H9 (cell line): Measurements from ENCODE around the gene RADIL. TPM values are rescaled to one million over a fixed set of nuclear protein-coding genes. Genes with fewer than 3 reads are reported as not detected.

Experiments
- DNase-seq: peaks from one replicate; pipeline ENCODE4 v3.0.0-alpha.2; 2017
- H2AFZ ChIP-seq: one replicate; pipeline ENCODE4 v1.6.1; 2013; ENCODE audit warnings: mild to moderate bottlenecking, low read length, control low read depth, moderate library complexity
- H2AK5ac ChIP-seq: 2 replicates; pipeline ENCODE4 v1.6.1; 2013; ENCODE audit warnings: low read length, control low read depth, mixed read lengths; ENCODE audit not compliant: insufficient read length
- H2BK120ac ChIP-seq: one replicate; pipeline ENCODE4 v1.6.1; 2013; ENCODE audit warnings: low read depth, mild to moderate bottlenecking, low read length, control low read depth, inconsistent platforms; ENCODE audit not compliant: poor library complexity, severe bottlenecking
- H2BK12ac ChIP-seq: 2 replicates; pipeline ENCODE4 v1.6.1; 2013; ENCODE audit warnings: low read length, control low read depth, mixed read lengths, low read depth; ENCODE audit not compliant: insufficient read length
- H2BK15ac ChIP-seq: 2 replicates; pipeline ENCODE4 v1.6.1; 2013; ENCODE audit warnings: low read depth, low read length, control low read depth
- H2BK20ac ChIP-seq: one replicate; pipeline ENCODE4 v1.6.1; 2013; ENCODE audit warnings: low read depth, mild to moderate bottlenecking, low read length, control low read depth, inconsistent platforms; ENCODE audit not compliant: poor library complexity, severe bottlenecking
- H2BK5ac ChIP-seq: 2 replicates; pipeline ENCODE4 v1.6.1; 2013; ENCODE audit warnings: low read length, control low read depth, mixed read lengths; ENCODE audit not compliant: insufficient read length
- H3K14ac ChIP-seq: 2 replicates; pipeline ENCODE4 v1.6.1; 2013; ENCODE audit warnings: low read length, control low read depth; ENCODE audit not compliant: insufficient read depth
- H3K18ac ChIP-seq: 2 replicates; pipeline ENCODE4 v1.6.1; 2013; ENCODE audit warnings: low read depth, mild to moderate bottlenecking, mixed read lengths, low read length, control low read depth; ENCODE audit not compliant: insufficient read length
- H3K23ac ChIP-seq: 2 replicates; pipeline ENCODE4 v1.6.1; 2013; ENCODE audit warnings: low read length, control low read depth, mixed read lengths, low read depth; ENCODE audit not compliant: insufficient read length
- H3K23me2 ChIP-seq: 2 replicates; pipeline ENCODE4 v1.6.1; 2013; ENCODE audit warnings: low read depth, mild to moderate bottlenecking, mixed read lengths, low read length, control low read depth; ENCODE audit not compliant: insufficient read length, poor library complexity, severe bottlenecking
- H3K27ac ChIP-seq: 2 replicates; pipeline ENCODE4 v1.5.1; 2013; ENCODE audit warnings: low read length, control low read depth, mixed read lengths, low read depth; ENCODE audit not compliant: insufficient read length
- H3K27me3 ChIP-seq: 2 replicates; pipeline ENCODE4 v1.6.1; 2013; ENCODE audit warnings: low read length, control low read depth, inconsistent platforms; ENCODE audit not compliant: insufficient read depth
- H3K4ac ChIP-seq: 2 replicates; pipeline ENCODE4 v1.6.1; 2013; ENCODE audit warnings: low read depth, mild to moderate bottlenecking, control low read depth, inconsistent platforms, low read length, moderate library complexity
- H3K4me1 ChIP-seq: 2 replicates; pipeline ENCODE4 v1.6.1; 2013; ENCODE audit warnings: low read length, control low read depth, inconsistent platforms; ENCODE audit not compliant: insufficient read depth
- H3K4me2 ChIP-seq: 2 replicates; pipeline ENCODE4 v1.6.1; 2013; ENCODE audit warnings: low read length, control low read depth, mixed read lengths; ENCODE audit not compliant: insufficient read length, insufficient read depth
- H3K56ac ChIP-seq: 2 replicates; pipeline ENCODE4 v1.6.1; 2013; ENCODE audit warnings: low read depth, mild to moderate bottlenecking, mixed read lengths, low read length, control low read depth; ENCODE audit not compliant: insufficient read length
- H3K79me1 ChIP-seq: 2 replicates; pipeline ENCODE4 v1.6.1; 2013; ENCODE audit warnings: low read depth, mild to moderate bottlenecking, moderate library complexity, low read length, control low read depth, inconsistent platforms; ENCODE audit not compliant: insufficient read depth, poor library complexity, severe bottlenecking
- H3K79me2 ChIP-seq: 2 replicates; pipeline ENCODE4 v1.6.1; 2013; ENCODE audit warnings: low read length, control low read depth, inconsistent platforms; ENCODE audit not compliant: insufficient read depth
- H3K9ac ChIP-seq: 2 replicates; pipeline ENCODE4 v1.6.1; 2013; ENCODE audit warnings: low read length, control low read depth, mixed read lengths; ENCODE audit not compliant: insufficient read length; ENCODE audit errors: extremely low read depth
- H3K9me3 ChIP-seq: one replicate; pipeline ENCODE4 v1.6.1; 2013; ENCODE audit warnings: low read depth, low read length, inconsistent platforms; ENCODE audit not compliant: control insufficient read depth
- H3T11ph ChIP-seq: one replicate; pipeline ENCODE4 v1.6.1; 2013; ENCODE audit warnings: mild to moderate bottlenecking, low read length, control low read depth, inconsistent platforms
- H4K20me1 ChIP-seq: one replicate; pipeline ENCODE4 v1.6.1; 2013; ENCODE audit not compliant: control insufficient read depth, insufficient read length, insufficient read depth
- H4K5ac ChIP-seq: 2 replicates; pipeline ENCODE4 v1.6.1; 2013; ENCODE audit warnings: low read depth, mild to moderate bottlenecking, mixed read lengths, low read length, control low read depth; ENCODE audit not compliant: insufficient read length
- H4K8ac ChIP-seq: replicated peaks from 2 replicates; pipeline ENCODE4 v1.6.1; 2013; ENCODE audit warnings: low read length, control low read depth, mixed read lengths, low read depth; ENCODE audit not compliant: insufficient read length
- H4K91ac ChIP-seq: 2 replicates; pipeline ENCODE4 v1.6.1; 2013; ENCODE audit warnings: low read depth, mild to moderate bottlenecking, moderate library complexity, mixed read lengths, low read length, control low read depth; ENCODE audit not compliant: insufficient read length
- H3K27ac Mint-ChIP-seq, 3 experiments: 2 replicates in 2 of 3; 3 replicates in 1 of 3; pipeline ENCODE4 v1.8.0; 2020 to 2021; ENCODE audit warnings: mixed read lengths in 3 of 3, mild to moderate bottlenecking in 1 of 3, moderate library complexity in 1 of 3
- H3K27me3 Mint-ChIP-seq: 2 replicates; pipeline ENCODE4 v1.8.0; 2021; ENCODE audit warnings: low read depth, mild to moderate bottlenecking, moderate library complexity, mixed read lengths
- H3K36me3 Mint-ChIP-seq, 3 experiments: 2 replicates in 2 of 3; 3 replicates in 1 of 3; pipeline ENCODE4 v1.8.0; 2020 to 2021; ENCODE audit warnings: low read depth in 3 of 3, mixed read lengths in 3 of 3; ENCODE audit not compliant: insufficient read depth in 1 of 3
- H3K4me1 Mint-ChIP-seq, 2 experiments: 2 replicates each; pipeline ENCODE4 v1.8.0; 2020; ENCODE audit warnings: mixed read lengths in 2 of 2
- H3K4me3 Mint-ChIP-seq, 2 experiments: 2 replicates in 1 of 2; 3 replicates in 1 of 2; pipeline ENCODE4 v1.8.0; 2020 to 2021; ENCODE audit warnings: mild to moderate bottlenecking in 2 of 2, mixed read lengths in 2 of 2, moderate library complexity in 1 of 2
- H3K9me3 Mint-ChIP-seq, 2 experiments: 2 replicates in 1 of 2; 3 replicates in 1 of 2; pipeline ENCODE4 v1.8.0; 2020; ENCODE audit warnings: mild to moderate bottlenecking in 2 of 2, mixed read lengths in 2 of 2, moderate library complexity in 1 of 2
- CTCF ChIP-seq: fragments of 200-600 bp; sonication (generic); conservative IDR thresholded peaks from 3 replicates; pipeline ENCODE4 v1.8.0; 2021; ENCODE audit warnings: antibody characterized with exemption, mild to moderate bottlenecking
- WGBS: extraction: QIAGEN DNeasy Blood & Tissue Kit; methylation state at CpG from one replicate; pipeline ENCODE4 v1.1.7; 2013; ENCODE audit warnings: missing lambda C conversion rate, low lambda C conversion rate, mixed read lengths; ENCODE audit not compliant: insufficient read length; ENCODE audit errors: extremely low coverage; 5-methylcytosine and 5-hydroxymethylcytosine counted together
- total RNA-seq: library from RNA; stranded (reverse); gene quantifications from 2 replicates; pipeline ENCODE4 v1.2.1, GENCODE V29; 2021

Gene RADIL
- total RNA-seq, 1 experiment from 2014 or later, result 4.7 TPM

- no peak overlapping the region for H4K8ac ChIP-seq
- no peaks in the 10 kb centered on the region for H3K9me3 Mint-ChIP-seq
- peak; percentile 68 for TF ChIP-seq CTCF
- H3K14ac ChIP-seq, result no peak overlapping the region
- H3K4me2 ChIP-seq, result no peak overlapping the region
- H2BK5ac ChIP-seq, result no peak overlapping the region
- no peak overlapping the region for H4K5ac ChIP-seq
- no peaks in the 10 kb centered on the region for H3K4me1 Mint-ChIP-seq
- no peak overlapping the region for H2AFZ ChIP-seq
- H4K91ac ChIP-seq, result no peak overlapping the region
- no peak overlapping the region for H3K56ac ChIP-seq
- no peak overlapping the region for H2AK5ac ChIP-seq
- H3K79me1 ChIP-seq, result no peaks in the 10 kb centered on the region
- H2BK120ac ChIP-seq, result no peak overlapping the region
- H3K4ac ChIP-seq, result no peak overlapping the region
- H3K27ac ChIP-seq, result no peak overlapping the region
- no peaks in the 10 kb centered on the region for H3K79me2 ChIP-seq
- H3K9ac ChIP-seq, result no peak overlapping the region
- H3K4me3 Mint-ChIP-seq, result no peak overlapping the region
- peaks cover 6 to 11% (median 10%) of the 10 kb centered on the region in 3 experiments; a peak in 6 of 7 replicates for H3K36me3 Mint-ChIP-seq
- peak; percentile 50 for DNase-seq
- no peak overlapping the region for H3T11ph ChIP-seq
- 0 out of 7 replicates have a peak overlapping the region, but pooled peaks of 1 of the 3 experiments have one; percentile 15 for H3K27ac Mint-ChIP-seq
- H3K23ac ChIP-seq, result no peak overlapping the region
- no peaks in the 10 kb centered on the region for H4K20me1 ChIP-seq
- no peak overlapping the region for H3K18ac ChIP-seq
- no peak overlapping the region for H2BK15ac ChIP-seq
- no peak overlapping the region for H2BK12ac ChIP-seq
- no peaks in the 10 kb centered on the region; the same call in 1 of the 2 replicates for H3K27me3 Mint-ChIP-seq
- no CpG with 5 or more reads among the region's 23 CpGs for WGBS
- H3K27me3 ChIP-seq, result no peaks in the 10 kb centered on the region
- H3K23me2 ChIP-seq, result no peaks in the 10 kb centered on the region
- H3K4me1 ChIP-seq, result no peaks in the 10 kb centered on the region
- H3K9me3 ChIP-seq, result no peaks in the 10 kb centered on the region
- no peak overlapping the region for H2BK20ac ChIP-seq
Observed at GRCh38 chr7:4765776-4766490, 117.6 kb downstream of the RADIL start.
